ENCODE data around the gene TTC39C.
A peak's percentile ranks its signal among the peaks of the same experiment; 100 is the strongest.

Gene TTC39C

GRCh38 chr18:24033641-24034412 lies 19.3 kb downstream of the TTC39C start:
- H3K27ac ChIP-seq = no peak overlapping the region
- no peak for TF ChIP-seq CTCF (conservative IDR thresholded peaks at IDR 0.05)

GRCh38 chr18:24035316-24035715 lies 20.8 kb downstream of the TTC39C start:
- H3K27ac ChIP-seq = no peak overlapping the region
- TF ChIP-seq CTCF (conservative IDR thresholded peaks at IDR 0.05) = no peak

- TF ChIP-seq CTCF (conservative IDR thresholded peaks at IDR 0.05) = no peak
- H3K27ac ChIP-seq = no peak overlapping the region
Observed at GRCh38 chr18:24039671-24040070, 25.1 kb downstream of the TTC39C start.

GRCh38 chr18:24041691-24042090 lies 27.1 kb downstream of the TTC39C start:
- H3K27ac ChIP-seq = no peak overlapping the region
- no peak for TF ChIP-seq CTCF (conservative IDR thresholded peaks at IDR 0.05)

- H3K27ac ChIP-seq = peak overlapping the region; percentile 71
- TF ChIP-seq CTCF (conservative IDR thresholded peaks at IDR 0.05) = no peak
Observed at GRCh38 chr18:24043403-24043802, 28.8 kb downstream of the TTC39C start.

GRCh38 chr18:24048261-24048660 lies 33.7 kb downstream of the TTC39C start:
- no peak for TF ChIP-seq CTCF (conservative IDR thresholded peaks at IDR 0.05)
- peak overlapping the region; percentile 90 for H3K27ac ChIP-seq

- peak overlapping the region; percentile 90; the same call in 1 of the 2 replicates for H3K27ac ChIP-seq
- no peak for TF ChIP-seq CTCF (conservative IDR thresholded peaks at IDR 0.05)
Observed at GRCh38 chr18:24049142-24049541, 34.6 kb downstream of the TTC39C start.
